A549 treated with dexamethasone at 1 μM for 4 hours (cell line): Measurements from ENCODE around the gene CCL7. TPM values are rescaled to one million over a fixed set of nuclear protein-coding genes. Genes with fewer than 3 reads are reported as not detected.

ENCODE experiments used
- total RNA-seq: library from RNA; stranded (reverse); fragments of 200-300 nt; extraction: Qiagen RNA extraction; gene quantifications from 5 replicates; pipeline ENCODE4 v1.2.3, GENCODE V29; 2022

Gene CCL7
- total RNA-seq: 0.14 to 0.27 TPM (median 0.20 TPM) in 3 of 5 replicates, not detected in the others

DNA sequence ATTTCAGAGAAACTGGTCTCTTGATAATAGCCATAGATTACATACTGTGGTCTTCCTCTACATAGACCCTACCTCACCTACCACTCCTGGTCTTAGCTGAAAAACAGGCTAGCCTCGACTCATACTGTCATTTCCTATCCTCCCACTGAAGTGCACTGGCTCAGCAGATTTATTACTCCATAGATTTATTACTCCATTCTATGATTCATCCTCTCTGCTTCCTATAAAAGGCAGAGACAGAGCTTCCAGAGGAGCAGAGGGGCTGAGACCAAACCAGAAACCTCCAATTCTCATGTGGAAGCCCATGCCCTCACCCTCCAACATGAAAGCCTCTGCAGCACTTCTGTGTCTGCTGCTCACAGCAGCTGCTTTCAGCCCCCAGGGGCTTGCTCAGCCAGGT is at the start of gene CCL7:
Gene CCL7 (plus strand): TSS at position 253 of the 400 bp plus-strand sequence. CDS start 70 bp downstream, at position 323.

DNA sequence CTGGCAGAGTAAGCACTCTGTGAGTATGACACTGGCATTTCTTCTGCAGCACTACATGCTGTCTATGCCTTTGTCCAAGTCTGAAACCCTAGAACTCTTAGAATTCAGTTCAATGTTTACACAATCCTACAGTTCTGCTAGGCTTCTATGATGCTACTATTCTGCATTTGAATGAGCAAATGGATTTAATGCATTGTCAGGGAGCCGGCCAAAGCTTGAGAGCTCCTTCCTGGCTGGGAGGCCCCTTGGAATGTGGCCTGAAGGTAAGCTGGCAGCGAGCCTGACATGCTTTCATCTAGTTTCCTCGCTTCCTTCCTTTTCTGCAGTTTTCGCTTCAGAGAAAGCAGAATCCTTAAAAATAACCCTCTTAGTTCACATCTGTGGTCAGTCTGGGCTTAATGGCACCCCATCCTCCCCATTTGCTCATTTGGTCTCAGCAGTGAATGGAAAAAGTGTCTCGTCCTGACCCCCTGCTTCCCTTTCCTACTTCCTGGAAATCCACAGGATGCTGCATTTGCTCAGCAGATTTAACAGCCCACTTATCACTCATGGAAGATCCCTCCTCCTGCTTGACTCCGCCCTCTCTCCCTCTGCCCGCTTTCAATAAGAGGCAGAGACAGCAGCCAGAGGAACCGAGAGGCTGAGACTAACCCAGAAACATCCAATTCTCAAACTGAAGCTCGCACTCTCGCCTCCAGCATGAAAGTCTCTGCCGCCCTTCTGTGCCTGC is 15.2 kb upstream of the CCL7 start, which contains the start of gene CCL2:
Gene CCL2 (plus strand): TSS at position 635 of the 730 bp plus-strand sequence. CDS start 65 bp downstream, at position 700.

DNA sequence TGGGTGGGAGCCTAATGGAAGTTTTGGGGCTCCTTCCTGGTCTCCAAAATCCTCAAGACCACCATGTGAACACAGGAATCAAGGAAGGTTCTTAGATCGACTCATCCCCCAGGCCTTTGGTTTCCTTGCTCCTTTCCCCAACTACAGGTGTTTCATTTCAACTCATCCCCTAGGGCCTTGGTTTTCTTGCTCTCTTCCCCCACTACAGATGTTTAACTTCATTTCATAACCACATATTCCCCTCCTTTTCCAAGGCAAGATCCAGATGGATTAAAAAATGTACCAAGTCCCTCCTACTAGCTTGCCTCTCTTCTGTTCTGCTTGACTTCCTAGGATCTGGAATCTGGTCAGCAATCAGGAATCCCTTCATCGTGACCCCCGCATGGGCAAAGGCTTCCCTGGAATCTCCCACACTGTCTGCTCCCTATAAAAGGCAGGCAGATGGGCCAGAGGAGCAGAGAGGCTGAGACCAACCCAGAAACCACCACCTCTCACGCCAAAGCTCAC is 15.3 kb downstream of the CCL7 start, which contains the start of gene CCL11:
Gene CCL11 (plus strand): TSS at position 457 of the 507 bp plus-strand sequence. CDS start 67 bp downstream, outside the sequence.

DNA sequence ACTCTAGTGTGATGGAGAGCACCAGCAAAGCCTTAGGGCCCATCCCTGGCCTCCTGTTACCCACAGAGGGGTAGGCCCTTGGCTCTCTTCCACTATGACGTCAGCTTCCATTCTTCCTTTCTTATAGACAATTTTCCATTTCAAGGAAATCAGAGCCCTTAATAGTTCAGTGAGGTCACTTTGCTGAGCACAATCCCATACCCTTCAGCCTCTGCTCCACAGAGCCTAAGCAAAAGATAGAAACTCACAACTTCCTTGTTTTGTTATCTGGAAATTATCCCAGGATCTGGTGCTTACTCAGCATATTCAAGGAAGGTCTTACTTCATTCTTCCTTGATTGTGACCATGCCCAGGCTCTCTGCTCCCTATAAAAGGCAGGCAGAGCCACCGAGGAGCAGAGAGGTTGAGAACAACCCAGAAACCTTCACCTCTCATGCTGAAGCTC is 49.0 kb downstream of the CCL7 start, which contains the start of gene CCL8:
Gene CCL8 (plus strand): TSS at position 397 of the 445 bp plus-strand sequence. CDS start 67 bp downstream, outside the sequence.

Other genes with a start within 250 kb of the CCL7 start
- 4.9 to 10.8 TPM (median 6.1 TPM) in 5 replicates for gene CCL2, start 14.9 kb upstream of the CCL7 start, total RNA-seq
- gene CCL11, start 15.5 kb downstream of the CCL7 start, total RNA-seq: not detected in 5 replicates
- gene CCL8, start 49.2 kb downstream of the CCL7 start, total RNA-seq: not detected in 5 replicates
- gene CCL13, start 86.3 kb downstream of the CCL7 start, total RNA-seq: not detected in 5 replicates
- gene CCL1, start 93.0 kb downstream of the CCL7 start, total RNA-seq: not detected in 5 replicates